ENCODE data around the gene ATXN10.

- TF ChIP-seq CTCF (IDR thresholded peaks at IDR 0.05; ENCODE audit: insufficient read depth, low read length, poor library complexity, severe bottlenecking) (no peak), EZH2phosphoT487 (conservative IDR thresholded peaks at IDR 0.05; ENCODE audit: low read length) (no peak)
Measured at GRCh38 chr22:45627489-45628233, 44.0 kb upstream of the ATXN10 start.
